Astrocyte of the spinal cord (primary cell): ENCODE data around the gene TSPAN15.

Experiments
- DNase-seq: peaks from one replicate; pipeline ENCODE4 v3.0.0; 2011; ENCODE audit warnings: low read depth, low spot score
- H3K4me3 ChIP-seq: 2 replicates; pipeline ENCODE4 v1.5.1; 2011; ENCODE audit warnings: low read depth, mild to moderate bottlenecking, low read length, moderate library complexity
- CTCF ChIP-seq: IDR thresholded peaks from 2 replicates; pipeline ENCODE4 v1.5.1; 2012; ENCODE audit warnings: low read depth, mild to moderate bottlenecking, low read length, inconsistent platforms
- in situ Hi-C: cut with HindIII; loops from 2 replicates; pipeline ENCODE4 v1.10.0; 2017; ENCODE audit warnings: low sequenced_read_pairs

The TSPAN15 gene

DNA sequence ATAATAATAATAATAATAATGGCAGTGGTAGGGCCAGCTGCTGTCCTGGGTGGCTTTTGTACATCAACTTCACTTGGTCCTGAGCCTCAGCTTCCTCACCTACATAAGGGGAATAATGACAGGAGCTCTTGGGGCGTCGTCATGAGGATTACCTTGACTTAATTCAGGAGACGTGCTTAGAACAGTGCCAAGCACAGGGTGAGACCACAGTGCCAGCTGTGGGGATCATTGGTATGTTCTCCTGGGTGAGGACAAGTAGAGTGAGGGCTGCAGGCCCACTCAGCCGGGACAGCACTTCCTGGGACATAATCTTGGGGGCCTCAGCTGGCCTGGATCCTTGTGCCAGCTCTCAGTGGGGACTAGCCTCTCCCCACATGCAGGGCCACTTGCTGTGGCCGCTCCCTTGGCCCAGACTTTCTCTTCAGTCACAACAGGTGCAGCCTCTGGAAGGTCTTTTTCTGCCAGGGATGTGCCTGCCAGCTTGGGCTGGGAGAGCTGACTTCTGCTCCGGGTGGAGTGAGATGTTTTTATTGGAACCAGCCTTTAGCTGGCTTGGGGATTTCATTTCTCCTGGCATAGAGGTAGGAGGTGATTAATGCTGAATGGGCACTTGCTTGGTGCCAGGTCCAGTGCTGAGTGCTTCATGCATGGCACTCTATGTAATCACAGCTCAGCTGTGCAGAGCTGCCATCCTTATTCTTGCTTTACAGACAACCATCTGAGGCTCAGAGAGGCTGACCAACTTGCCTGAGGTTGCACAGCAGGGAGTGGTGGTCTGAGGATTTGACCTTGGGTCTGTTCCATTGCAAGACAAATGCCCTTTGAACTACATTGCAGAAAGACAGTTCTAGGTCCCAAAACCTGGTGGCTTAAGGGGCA lies 45.3 kb downstream of the TSPAN15 start:
- in situ Hi-C loops, result loop anchor here (10.0 kb wide), 1 partner anchor 52 kb away; no protein-coding TSS in a partner anchor
- no peak for DNase-seq
- no peak overlapping the region for H3K4me3 ChIP-seq
- TF ChIP-seq CTCF, result no peak

DNA sequence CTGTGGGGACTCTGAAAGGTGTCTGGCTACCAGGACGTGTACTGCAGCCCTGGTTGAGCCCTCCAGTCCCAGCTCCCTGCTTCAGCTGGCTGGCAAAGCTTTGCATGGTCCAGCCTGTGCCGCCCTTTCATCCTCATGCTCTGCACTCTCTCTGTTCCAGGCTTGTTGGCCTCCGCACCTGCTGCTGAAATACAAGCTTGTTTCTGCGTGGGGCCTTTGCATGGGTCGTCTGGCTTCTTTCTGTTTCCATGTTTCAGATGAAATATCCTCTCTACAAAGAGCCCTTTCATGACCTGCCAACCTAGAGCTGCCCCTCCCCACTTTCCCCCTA lies 45.9 kb downstream of the TSPAN15 start:
- in situ Hi-C loops, result loop anchor here (10.0 kb wide), 1 partner anchor 52 kb away; no protein-coding TSS in a partner anchor
- TF ChIP-seq CTCF, result no peak
- no peak overlapping the region for H3K4me3 ChIP-seq
- no peak for DNase-seq

DNA sequence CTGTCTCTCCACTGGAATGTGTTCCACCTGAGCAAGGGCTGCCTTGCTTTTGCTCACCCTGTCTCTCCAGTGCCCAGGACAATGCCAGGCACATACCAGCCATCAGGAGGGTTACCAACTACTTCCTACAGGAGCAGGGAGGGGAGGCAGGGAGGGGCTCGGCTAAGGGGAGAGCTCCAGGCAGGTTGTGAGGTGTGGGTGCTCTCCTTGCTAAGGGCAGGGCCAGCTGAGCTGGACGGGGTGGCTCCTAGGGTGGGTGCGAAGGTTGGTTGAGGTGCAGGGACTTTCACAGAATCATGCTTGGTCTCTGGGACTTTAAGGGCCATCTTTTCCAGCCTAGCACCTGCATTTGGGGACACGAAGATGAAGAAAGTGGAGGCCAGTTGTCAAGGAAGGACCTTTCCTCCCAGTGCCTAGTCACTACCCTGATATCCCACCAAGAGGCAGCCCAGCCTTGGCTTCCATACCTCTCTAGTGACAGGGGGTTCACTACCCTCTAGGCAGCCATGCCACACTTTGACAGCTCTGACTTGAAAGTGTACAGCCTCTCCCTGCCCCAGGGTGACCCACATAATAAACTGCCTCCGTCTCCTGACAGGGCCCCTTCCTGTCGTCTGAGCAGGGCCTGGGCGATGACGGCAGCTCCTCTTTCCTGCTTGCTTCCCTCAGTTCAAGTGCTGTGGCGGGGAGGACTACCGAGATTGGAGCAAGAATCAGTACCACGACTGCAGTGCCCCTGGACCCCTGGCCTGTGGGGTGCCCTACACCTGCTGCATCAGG lies 46.5 kb downstream of the TSPAN15 start:
- no peak for DNase-seq
- in situ Hi-C loops, result loop anchor here (10.0 kb wide), 1 partner anchor 53 kb away; no protein-coding TSS in a partner anchor
- TF ChIP-seq CTCF, result no peak
- H3K4me3 ChIP-seq, result no peak overlapping the region

DNA sequence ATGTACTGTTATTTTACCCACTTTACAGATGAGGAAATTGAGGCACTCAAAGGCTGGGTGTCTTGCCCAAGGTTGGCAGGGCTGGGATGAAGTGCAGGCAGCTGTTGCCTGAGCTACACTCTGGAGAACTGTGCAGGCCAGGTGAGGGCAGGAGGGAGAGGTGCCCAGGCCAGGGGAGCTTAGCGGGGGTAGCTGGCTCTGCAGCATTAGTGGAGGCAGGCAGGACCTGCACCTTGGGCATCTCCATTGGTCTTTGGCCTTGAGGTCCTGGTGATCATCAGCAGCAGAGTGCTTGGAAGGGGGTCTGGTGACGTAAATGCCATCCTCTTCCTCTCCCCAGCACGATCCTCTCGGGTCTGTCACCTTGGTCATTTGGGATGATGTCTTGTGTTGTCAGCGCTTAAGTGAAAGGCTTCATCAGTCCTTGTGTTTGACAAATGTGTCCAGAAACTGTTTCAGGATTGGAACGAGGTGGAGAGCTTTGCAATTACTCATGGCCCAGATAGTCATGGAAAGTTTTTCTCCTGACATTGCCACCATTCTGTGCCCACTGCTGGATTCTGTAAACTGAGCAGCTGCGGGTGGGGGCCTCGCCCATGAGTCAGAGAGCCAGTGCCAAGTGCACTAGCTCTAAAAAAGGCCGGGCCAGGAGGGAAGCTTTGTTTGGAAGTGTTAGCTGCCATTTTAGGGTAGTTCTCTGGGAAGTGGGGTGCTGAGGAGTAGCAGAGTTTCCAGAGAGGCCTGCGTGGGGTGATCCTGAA lies 47.6 kb downstream of the TSPAN15 start:
- TF ChIP-seq CTCF, result no peak
- in situ Hi-C loops, result loop anchor here (10.0 kb wide), 1 partner anchor 54 kb away; no protein-coding TSS in a partner anchor
- no peak for DNase-seq
- H3K4me3 ChIP-seq, result no peak overlapping the region

DNA sequence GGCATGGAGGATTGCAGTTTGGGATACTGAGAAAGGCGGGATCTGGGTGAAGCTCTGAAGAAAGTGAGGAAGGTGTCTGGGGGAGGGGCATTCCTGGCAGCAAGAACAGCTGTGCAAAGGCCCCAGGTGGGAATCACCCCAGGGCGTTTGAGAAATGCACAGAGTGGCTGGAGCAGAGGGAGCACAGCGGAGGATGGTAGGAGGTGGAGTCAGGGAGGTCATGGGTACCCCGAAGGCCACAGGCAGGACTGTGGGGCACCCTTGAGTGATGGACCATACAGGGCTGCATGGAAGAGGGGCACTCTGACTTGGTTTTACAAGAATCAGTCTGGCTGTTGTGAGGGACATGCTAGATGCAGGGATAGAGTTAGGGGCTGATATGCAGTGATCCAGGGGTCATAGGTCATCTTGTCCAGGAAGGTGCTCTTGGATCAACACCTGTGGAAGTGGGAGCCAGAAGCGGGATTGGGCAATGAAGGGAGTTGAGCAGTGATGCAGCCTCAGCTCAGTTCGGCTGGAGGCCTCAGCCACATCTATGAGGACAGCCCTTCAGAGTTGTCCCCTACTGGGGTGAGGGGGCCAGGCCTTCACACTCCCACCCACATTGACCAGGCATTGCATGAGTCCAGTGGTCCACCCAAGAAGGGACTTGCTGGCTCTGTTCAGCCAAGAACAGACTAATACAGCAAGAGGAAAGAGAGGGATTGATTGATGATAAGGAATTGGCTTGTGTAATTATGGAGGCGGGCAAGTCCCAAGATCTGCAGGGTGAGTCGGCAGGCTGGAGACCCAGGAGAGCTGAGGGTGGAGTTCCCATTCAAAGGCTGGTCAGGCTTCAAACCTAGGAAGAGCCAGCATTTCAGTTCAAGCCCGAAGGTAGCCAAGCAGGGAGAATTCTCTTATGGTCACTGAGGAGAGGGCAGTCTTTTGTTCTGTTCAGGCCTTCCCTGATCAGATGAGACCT lies 48.7 kb downstream of the TSPAN15 start:
- no peak for TF ChIP-seq CTCF
- in situ Hi-C loops, result loop anchor here (10.0 kb wide), 1 partner anchor 55 kb away; no protein-coding TSS in a partner anchor
- H3K4me3 ChIP-seq, result no peak overlapping the region
- no peak for DNase-seq
